ENCODE measurements around the gene ACKR3. TPM values are rescaled to one million over a fixed set of nuclear protein-coding genes. Genes with fewer than 3 reads are reported as not detected.

Gene ACKR3
- total RNA-seq, 1 donor from 2014 or later = 1.8 TPM

GRCh38 chr2:236550701-236551465, 18.7 kb upstream of the ACKR3 start:
- intact Hi-C loops (cut with micrococcal nuclease) = no loop called here
- Mint-ChIP-seq H3K36me3 (ENCODE audit: low read depth) (peaks cover 59% of the 10 kb centered on the region), H3K9me3 (peaks cover 32% of the 10 kb centered on the region)

GRCh38 chr2:236551471-236552211, 18.0 kb upstream of the ACKR3 start:
- Mint-ChIP-seq H3K36me3 (ENCODE audit: low read depth) (peaks cover 64% of the 10 kb centered on the region), H3K4me3 (ENCODE audit: low read depth) (no peak overlapping the region), H3K27me3 (ENCODE audit: low read depth) (no peaks in the 10 kb centered on the region), H3K9me3 (peaks cover 32% of the 10 kb centered on the region), H3K27ac (peak overlapping the region; percentile 40), H3K4me1 (ENCODE audit: low read depth) (peaks cover 71% of the 10 kb centered on the region)
- intact Hi-C loops (cut with micrococcal nuclease) = no loop called here
- DNase-seq (ENCODE audit: low spot score) = no peak

More at GRCh38 chr2:236550701-236551465, 18.7 kb upstream of the ACKR3 start:
- Mint-ChIP-seq H3K27me3 (ENCODE audit: low read depth) (no peaks in the 10 kb centered on the region), H3K4me3 (ENCODE audit: low read depth) (no peak overlapping the region), H3K4me1 (ENCODE audit: low read depth) (peaks cover 77% of the 10 kb centered on the region), H3K27ac (no peak overlapping the region)
- no peak for DNase-seq (ENCODE audit: low spot score)

GRCh38 chr2:236552212-236552542, 17.4 kb upstream of the ACKR3 start:
- Mint-ChIP-seq H3K27ac (peak overlapping the region; percentile 40), H3K27me3 (ENCODE audit: low read depth) (no peaks in the 10 kb centered on the region), H3K4me1 (ENCODE audit: low read depth) (peaks cover 66% of the 10 kb centered on the region), H3K9me3 (peaks cover 32% of the 10 kb centered on the region), H3K4me3 (ENCODE audit: low read depth) (no peak overlapping the region), H3K36me3 (ENCODE audit: low read depth) (peaks cover 64% of the 10 kb centered on the region)
- intact Hi-C loops (cut with micrococcal nuclease) = no loop called here
- no peak for DNase-seq (ENCODE audit: low spot score)

GRCh38 chr2:236552581-236553363, 16.9 kb upstream of the ACKR3 start:
- peaks cover 66% of the 10 kb centered on the region for H3K4me1 Mint-ChIP-seq (ENCODE audit: low read depth)
- H3K27ac Mint-ChIP-seq = peak overlapping the region; percentile 40
- intact Hi-C loops (cut with micrococcal nuclease) = no loop called here
- peaks cover 61% of the 10 kb centered on the region for H3K36me3 Mint-ChIP-seq (ENCODE audit: low read depth)
- no peaks in the 10 kb centered on the region for H3K27me3 Mint-ChIP-seq (ENCODE audit: low read depth)
- H3K9me3 Mint-ChIP-seq = peaks cover 28% of the 10 kb centered on the region
- no peak for DNase-seq (ENCODE audit: low spot score)
- H3K4me3 Mint-ChIP-seq (ENCODE audit: low read depth) = no peak overlapping the region

- DNase-seq (ENCODE audit: low spot score) = no peak
- peaks cover 21% of the 10 kb centered on the region for H3K9me3 Mint-ChIP-seq
- no peaks in the 10 kb centered on the region for H3K27me3 Mint-ChIP-seq (ENCODE audit: low read depth)
- peaks cover 54% of the 10 kb centered on the region for H3K36me3 Mint-ChIP-seq (ENCODE audit: low read depth)
- intact Hi-C loops (cut with micrococcal nuclease) = no loop called here
- H3K27ac Mint-ChIP-seq = no peak overlapping the region
- H3K4me3 Mint-ChIP-seq (ENCODE audit: low read depth) = no peak overlapping the region
- H3K4me1 Mint-ChIP-seq (ENCODE audit: low read depth) = peaks cover 66% of the 10 kb centered on the region
Measured at GRCh38 chr2:236553522-236553921, 16.1 kb upstream of the ACKR3 start.

- DNase-seq (ENCODE audit: low spot score) = no peak
- peaks cover 21% of the 10 kb centered on the region for H3K9me3 Mint-ChIP-seq
- H3K4me3 Mint-ChIP-seq (ENCODE audit: low read depth) = no peak overlapping the region
- H3K27ac Mint-ChIP-seq = no peak overlapping the region
- H3K27me3 Mint-ChIP-seq (ENCODE audit: low read depth) = no peaks in the 10 kb centered on the region
- peaks cover 67% of the 10 kb centered on the region for H3K4me1 Mint-ChIP-seq (ENCODE audit: low read depth)
- intact Hi-C loops (cut with micrococcal nuclease) = no loop called here
- H3K36me3 Mint-ChIP-seq (ENCODE audit: low read depth) = peaks cover 46% of the 10 kb centered on the region
Measured at GRCh38 chr2:236554629-236555282, 14.9 kb upstream of the ACKR3 start.

GRCh38 chr2:236555481-236555880, 14.1 kb upstream of the ACKR3 start:
- Mint-ChIP-seq H3K36me3 (ENCODE audit: low read depth) (peaks cover 43% of the 10 kb centered on the region), H3K27ac (no peak overlapping the region), H3K4me3 (ENCODE audit: low read depth) (no peak overlapping the region)

GRCh38 chr2:236557306-236558030, 12.2 kb upstream of the ACKR3 start:
- intact Hi-C loops (cut with micrococcal nuclease) = no loop called here
- H3K27me3 Mint-ChIP-seq (ENCODE audit: low read depth) = no peaks in the 10 kb centered on the region
- no peak overlapping the region for H3K4me3 Mint-ChIP-seq (ENCODE audit: low read depth)
- peaks cover 47% of the 10 kb centered on the region for H3K4me1 Mint-ChIP-seq (ENCODE audit: low read depth)
- no peak overlapping the region for H3K27ac Mint-ChIP-seq
- peaks cover 21% of the 10 kb centered on the region for H3K9me3 Mint-ChIP-seq
- peaks cover 53% of the 10 kb centered on the region for H3K36me3 Mint-ChIP-seq (ENCODE audit: low read depth)
- no peak for DNase-seq (ENCODE audit: low spot score)

More at GRCh38 chr2:236555481-236555880, 14.1 kb upstream of the ACKR3 start:
- no peak for DNase-seq (ENCODE audit: low spot score)
- Mint-ChIP-seq H3K27me3 (ENCODE audit: low read depth) (no peaks in the 10 kb centered on the region), H3K9me3 (peaks cover 21% of the 10 kb centered on the region), H3K4me1 (ENCODE audit: low read depth) (peaks cover 63% of the 10 kb centered on the region)
- intact Hi-C loops (cut with micrococcal nuclease) = no loop called here

- intact Hi-C loops (cut with micrococcal nuclease) = no loop called here
- no peak overlapping the region for H3K4me3 Mint-ChIP-seq (ENCODE audit: low read depth)
- H3K9me3 Mint-ChIP-seq = peaks cover 21% of the 10 kb centered on the region
- peaks cover 53% of the 10 kb centered on the region for H3K36me3 Mint-ChIP-seq (ENCODE audit: low read depth)
- DNase-seq (ENCODE audit: low spot score) = no peak
- peaks cover 46% of the 10 kb centered on the region for H3K4me1 Mint-ChIP-seq (ENCODE audit: low read depth)
- H3K27ac Mint-ChIP-seq = no peak overlapping the region
- H3K27me3 Mint-ChIP-seq (ENCODE audit: low read depth) = no peaks in the 10 kb centered on the region
Measured at GRCh38 chr2:236558036-236558435, 11.6 kb upstream of the ACKR3 start.

GRCh38 chr2:236558993-236559978, 10.3 kb upstream of the ACKR3 start:
- intact Hi-C loops (cut with micrococcal nuclease) = no loop called here
- Mint-ChIP-seq H3K9me3 (peaks cover 11% of the 10 kb centered on the region), H3K27ac (peak overlapping the region; percentile 8), H3K4me1 (ENCODE audit: low read depth) (peaks cover 40% of the 10 kb centered on the region), H3K4me3 (ENCODE audit: low read depth) (no peak overlapping the region), H3K36me3 (ENCODE audit: low read depth) (peaks cover 43% of the 10 kb centered on the region), H3K27me3 (ENCODE audit: low read depth) (no peaks in the 10 kb centered on the region)
- DNase-seq (ENCODE audit: low spot score) = no peak

- H3K36me3 Mint-ChIP-seq (ENCODE audit: low read depth) = peaks cover 25% of the 10 kb centered on the region
- H3K4me3 Mint-ChIP-seq (ENCODE audit: low read depth) = no peak overlapping the region
- intact Hi-C loops (cut with micrococcal nuclease) = no loop called here
- peaks cover 25% of the 10 kb centered on the region for H3K4me1 Mint-ChIP-seq (ENCODE audit: low read depth)
- no peak overlapping the region for H3K27ac Mint-ChIP-seq
- peaks cover 2% of the 10 kb centered on the region for H3K27me3 Mint-ChIP-seq (ENCODE audit: low read depth)
- no peaks in the 10 kb centered on the region for H3K9me3 Mint-ChIP-seq
- DNase-seq (ENCODE audit: low spot score) = no peak
Measured at GRCh38 chr2:236561874-236562273, 7.8 kb upstream of the ACKR3 start.

Measured in activated T-helper 2 cell treated with anti-CD3 and anti-CD28 coated beads, Interferon-gamma antibody, Interleukin-2, Interleukin-4, amounts not matched to agents 10 μg/mL and 5 μg/mL and 100 μg/mL, durations not matched to agents 14 hours and 24 hours and 36 hours (primary cell).